ENCODE measurements around the gene PRSS21. TPM values are rescaled to one million over a fixed set of nuclear protein-coding genes. Genes with fewer than 3 reads are reported as not detected.

PRSS21 gene
- total RNA-seq, 3 donors from 2014 or later: 2.9 to 4.9 TPM; not detected in 1

- H3K27me3 ChIP-seq: no peaks in the 10 kb centered on the region
- peak in 1 of 2 donors; percentile 43 for DNase-seq (ENCODE audit: low spot score in 2 of 2)
These were observed 1.3 kb downstream of the PRSS21 start for GRCh38 chr16:2818272-2818876.

GRCh38 chr16:2819179-2819938, 2.3 kb downstream of the PRSS21 start:
- Histone ChIP-seq H3K27me3 (no peaks in the 10 kb centered on the region), H3K4me1 (no peaks in the 10 kb centered on the region), H3K27ac (no peak overlapping the region), H3K9me3 (no peaks in the 10 kb centered on the region), H3K4me3 (no peak overlapping the region), H3K36me3 (no peaks in the 10 kb centered on the region)
- peak in 1 of 2 donors; percentile 45 for DNase-seq (ENCODE audit: low spot score in 2 of 2)
- intact Hi-C loops (cut with DNase I; ENCODE audit: low total_unique reads): no loop called here
- TF ChIP-seq POLR2AphosphoS5 (IDR thresholded peaks at IDR 0.05) (no peak), CTCF (IDR thresholded peaks at IDR 0.05) (no peak), POLR2A (IDR thresholded peaks at IDR 0.05) (no peak)

More at GRCh38 chr16:2818272-2818876, 1.3 kb downstream of the PRSS21 start:
- intact Hi-C loops (cut with DNase I; ENCODE audit: low total_unique reads): no loop called here
- H3K36me3 ChIP-seq: no peaks in the 10 kb centered on the region
- no peak overlapping the region for H3K27ac ChIP-seq
- H3K4me3 ChIP-seq: no peak overlapping the region
- H3K4me1 ChIP-seq: no peaks in the 10 kb centered on the region
- TF ChIP-seq POLR2A (IDR thresholded peaks at IDR 0.05) (no peak), CTCF (IDR thresholded peaks at IDR 0.05) (no peak), POLR2AphosphoS5 (IDR thresholded peaks at IDR 0.05) (no peak)
- no peaks in the 10 kb centered on the region for H3K9me3 ChIP-seq

- TF ChIP-seq CTCF (IDR thresholded peaks at IDR 0.05): no peak
- TF ChIP-seq POLR2AphosphoS5 (IDR thresholded peaks at IDR 0.05): no peak
- TF ChIP-seq POLR2A (IDR thresholded peaks at IDR 0.05): no peak
- Histone ChIP-seq H3K4me1 (no peaks in the 10 kb centered on the region), H3K9me3 (no peaks in the 10 kb centered on the region), H3K4me3 (no peak overlapping the region), H3K27ac (no peak overlapping the region), H3K36me3 (no peaks in the 10 kb centered on the region), H3K27me3 (no peaks in the 10 kb centered on the region)
- DNase-seq (ENCODE audit: low spot score in 2 of 2): peak in 1 of 2 donors; percentile 43
- intact Hi-C loops (cut with DNase I; ENCODE audit: low total_unique reads): no loop called here
These were observed 3.1 kb downstream of the PRSS21 start for GRCh38 chr16:2819939-2820835.

GRCh38 chr16:2820836-2821486, 3.9 kb downstream of the PRSS21 start:
- intact Hi-C loops (cut with DNase I; ENCODE audit: low total_unique reads): no loop called here
- H3K4me3 ChIP-seq: no peak overlapping the region
- no peaks in the 10 kb centered on the region for H3K36me3 ChIP-seq
- no peaks in the 10 kb centered on the region for H3K4me1 ChIP-seq
- no peaks in the 10 kb centered on the region for H3K9me3 ChIP-seq
- H3K27me3 ChIP-seq: no peaks in the 10 kb centered on the region
- TF ChIP-seq POLR2AphosphoS5 (IDR thresholded peaks at IDR 0.05) (no peak), POLR2A (IDR thresholded peaks at IDR 0.05) (no peak), CTCF (IDR thresholded peaks at IDR 0.05) (no peak)
- no peak overlapping the region for H3K27ac ChIP-seq
- peak in 1 of 2 donors; percentile 46 for DNase-seq (ENCODE audit: low spot score in 2 of 2)
